HepG2 (cell line): Measurements from ENCODE around the gene CARMIL1. TPM values are rescaled to one million over a fixed set of nuclear protein-coding genes. Genes with fewer than 3 reads are reported as not detected.

Experiments used
- ATAC-seq: fragments of 200-7000 bp; cut with Tn5 transposase; 3 replicates; pipeline ENCODE4 v1.9.1; 2020; ENCODE audit warnings: mild to moderate bottlenecking, moderate library complexity
- BruUV-seq: library from RNA; stranded (reverse); fragments of 400-500 nt; replicated peaks from 2 replicates; lab custom pipeline; 2021; lab: Mats Ljungman, UMichigan
- CTCF ChIA-PET: fragments of 300-600 bp; formaldehyde crosslinking; extraction: SDS; loops from one replicate; lab custom pipeline; 2021; ENCODE audit warnings: low total read pairs, inconsistent platforms, low intra/inter-chr PET ratio; lab: Yijun Ruan, JAX
- POLR2A ChIA-PET: fragments of 350-600 bp; sonication (Branson Sonifier 250); formaldehyde crosslinking; loops from one replicate; lab custom pipeline; 2020; ENCODE audit warnings: antibody characterized with exemption, inconsistent platforms; lab: Yijun Ruan, JAX
- DNase-seq: peaks from one replicate; pipeline ENCODE4 v3.0.0-alpha.2; 2015; ENCODE audit warnings: low spot score
- FAIRE-seq: peaks from 3 replicates; lab custom pipeline; 2011; peaks lifted over from hg19 to GRCh38; lab: Jason Lieb, UNC
- H2AFZ ChIP-seq: one replicate; pipeline ENCODE4 v1.6.1; 2011; ENCODE audit warnings: low read length, inconsistent platforms
- H3K27ac ChIP-seq: fragments of 300-600 bp; 3 replicates; pipeline ENCODE4 v1.8.0; 2011; ENCODE audit warnings: mixed run types, mild to moderate bottlenecking, mixed read lengths, low read length, inconsistent platforms; ENCODE audit not compliant: insufficient read depth; ENCODE audit errors: extremely low read length
- H3K27me3 ChIP-seq, 2 experiments: fragments of 200-600 bp in 1 of 2; 2 replicates in 1 of 2; 3 replicates in 1 of 2; pipeline versions ENCODE4 v1.6.0 to v1.8.0; 2011; ENCODE audit warnings: low read length in 2 of 2, mild to moderate bottlenecking in 2 of 2, moderate library complexity in 2 of 2, inconsistent platforms in 1 of 2; ENCODE audit not compliant: insufficient read depth in 2 of 2, control insufficient read depth in 1 of 2
- H3K36me3 ChIP-seq, 2 experiments: fragments of 200-600 bp in 1 of 2; replicated peaks in 1 of 2; 2 replicates in 1 of 2; 3 replicates in 1 of 2; pipeline versions ENCODE4 v1.5.1 to v1.8.0; 2011; ENCODE audit warnings: low read length in 2 of 2, inconsistent platforms in 1 of 2; ENCODE audit not compliant: insufficient read depth in 2 of 2, control insufficient read depth in 1 of 2
- H3K4me1 ChIP-seq: 2 replicates; pipeline ENCODE4 v1.5.1; 2012; ENCODE audit warnings: low read length, inconsistent platforms; ENCODE audit not compliant: insufficient read depth
- H3K4me2 ChIP-seq: 2 replicates; pipeline ENCODE4 v1.6.0; 2011; ENCODE audit warnings: low read depth, low read length, inconsistent platforms
- H3K4me3 ChIP-seq, 3 experiments: fragments of 200-600 bp in 1 of 3; sonication (generic), shearing (Covaris generic) in 1 of 3; replicated peaks in 1 of 3; 2 replicates each; pipeline ENCODE4 v1.5.1; 2011 to 2016; ENCODE audit warnings: low read length in 3 of 3, inconsistent platforms in 2 of 3, low read depth in 2 of 3, mild to moderate bottlenecking in 2 of 3, control low read depth in 1 of 3, mixed read lengths in 1 of 3; ENCODE audit not compliant: insufficient read depth in 1 of 3
- H3K79me2 ChIP-seq: one replicate; pipeline ENCODE4 v1.6.1; 2011; ENCODE audit warnings: low read length, inconsistent platforms; ENCODE audit not compliant: insufficient read depth
- H3K9ac ChIP-seq: 2 replicates; pipeline ENCODE4 v1.6.0; 2011; ENCODE audit warnings: mild to moderate bottlenecking, low read depth, low read length, inconsistent platforms; ENCODE audit not compliant: insufficient read depth
- H3K9me3 ChIP-seq: 2 replicates; pipeline ENCODE4 v1.5.1; 2012; ENCODE audit warnings: mild to moderate bottlenecking, low read length
- H4K20me1 ChIP-seq: 2 replicates; pipeline ENCODE4 v1.6.0; 2011; ENCODE audit warnings: inconsistent platforms, mild to moderate bottlenecking, low read length, moderate library complexity; ENCODE audit not compliant: insufficient read depth
- BCL6 ChIP-seq: IDR thresholded peaks from 2 replicates; pipeline ENCODE4 v1.6.1; 2016; ENCODE audit warnings: missing genetic modification reagents, missing compliant biosample characterization
- FOXK2 ChIP-seq: fragments of 450-650 bp; IDR thresholded peaks from 2 replicates; pipeline ENCODE4 v1.6.1; 2016
- NFIC ChIP-seq: IDR thresholded peaks from 2 replicates; pipeline ENCODE4 v1.6.1; 2012; ENCODE audit warnings: mild to moderate bottlenecking, low read length, inconsistent platforms
- REXO4 ChIP-seq: sonication (generic); formaldehyde crosslinking; IDR thresholded peaks from 2 replicates; pipeline ENCODE4 v1.8.0; 2022; ENCODE audit warnings: missing genetic modification reagents, mild to moderate bottlenecking, borderline replicate concordance
- ZNF460 ChIP-seq: sonication (generic); formaldehyde crosslinking; IDR thresholded peaks from 2 replicates; pipeline ENCODE4 v1.5.1; 2020; ENCODE audit warnings: missing genetic modification reagents, mild to moderate bottlenecking, borderline replicate concordance
- ZNF552 ChIP-seq: sonication (generic); formaldehyde crosslinking; IDR thresholded peaks from 2 replicates; pipeline ENCODE4 v1.9.0; 2022; ENCODE audit warnings: missing genetic modification reagents, mild to moderate bottlenecking, borderline replicate concordance
- WGBS: methylation state at CpG from one replicate; pipeline ENCODE4 v1.1.6; 2017; ENCODE audit warnings: low lambda C conversion rate; 5-methylcytosine and 5-hydroxymethylcytosine counted together
- in situ Hi-C: cut with HindIII; loops from 2 replicates; pipeline ENCODE4 v1.10.0; 2017; ENCODE audit warnings: low pct_unique_long_range_greater_than_20kb; ENCODE audit not compliant: extremely low pct_ligation_motif_present
- intact Hi-C: fragments of 100-400 bp; cut with micrococcal nuclease; formaldehyde crosslinking; loops from one replicate; pipeline ENCODE4 v1.10.0; 2022; ENCODE audit not compliant: unreplicated experiment
- polyA plus RNA-seq, 8 experiments: library from polyadenylated mRNA; depleted of rRNA in 3 of 8; stranded (reverse) in 7 of 8; unstranded in 1 of 8; fragments of >200 nt; fragmentation: Illumina TruSeq in 4 of 8; extraction: Trizol in 4 of 8; gene quantifications; 2 replicates each; pipeline versions ENCODE4 v1.2.1 to v1.2.3, GENCODE V29; 2011 to 2016; ENCODE audit warnings: low read depth in 4 of 8, missing spikeins in 1 of 8, mixed read lengths in 1 of 8; ENCODE audit not compliant: insufficient read depth in 1 of 8
- total RNA-seq, 5 experiments: library from RNA; depleted of rRNA; stranded (reverse); fragments of >200 nt; fragmentation: Illumina TruSeq; extraction: Trizol; gene quantifications; 2 replicates each; pipeline ENCODE4 v1.2.3, GENCODE V29; 2016; ENCODE audit warnings: low read depth in 1 of 5
- TF ChIP-seq, protein P1 (sequence below): sonication (generic); formaldehyde crosslinking; IDR thresholded peaks from 2 replicates; pipeline ENCODE4 v1.4.0; 2020; ENCODE audit warnings: low read depth, mild to moderate bottlenecking, missing genetic modification reagents
- TF ChIP-seq, protein P2 (sequence below): sonication (generic); formaldehyde crosslinking; IDR thresholded peaks from 2 replicates; pipeline ENCODE4 v1.4.0; 2020; ENCODE audit warnings: low read depth, missing genetic modification reagents

Gene CARMIL1
- total and polyA plus RNA-seq, 2 of the 13 experiments (the other 11 are each of a cell fraction or from before 2014, with no cell fraction given), result 1.8 to 2.6 TPM

- no peak overlapping the region for H2AFZ ChIP-seq
- no peak overlapping the region for H3K4me3 ChIP-seq
- no peak for DNase-seq
- no peaks in the 10 kb centered on the region for H3K4me1 ChIP-seq
- CTCF ChIA-PET, result no interaction called here
- no peaks in the 10 kb centered on the region for H4K20me1 ChIP-seq
- no peak overlapping the region for H3K27ac ChIP-seq
- H3K27me3 ChIP-seq, result no peaks in the 10 kb centered on the region
- TF ChIP-seq FOXK2 (no peak), NFIC (no peak), REXO4 (CRISPR knock-in tag) (no peak), BCL6 (no peak), ZNF460 (CRISPR knock-in tag) (no peak), ZNF552 (CRISPR knock-in tag) (no peak)
- TF ChIP-seq, protein P1, sequence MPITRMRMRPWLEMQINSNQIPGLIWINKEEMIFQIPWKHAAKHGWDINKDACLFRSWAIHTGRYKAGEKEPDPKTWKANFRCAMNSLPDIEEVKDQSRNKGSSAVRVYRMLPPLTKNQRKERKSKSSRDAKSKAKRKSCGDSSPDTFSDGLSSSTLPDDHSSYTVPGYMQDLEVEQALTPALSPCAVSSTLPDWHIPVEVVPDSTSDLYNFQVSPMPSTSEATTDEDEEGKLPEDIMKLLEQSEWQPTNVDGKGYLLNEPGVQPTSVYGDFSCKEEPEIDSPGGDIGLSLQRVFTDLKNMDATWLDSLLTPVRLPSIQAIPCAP (CRISPR knock-in tag), result no peak
- TF ChIP-seq, protein P2, sequence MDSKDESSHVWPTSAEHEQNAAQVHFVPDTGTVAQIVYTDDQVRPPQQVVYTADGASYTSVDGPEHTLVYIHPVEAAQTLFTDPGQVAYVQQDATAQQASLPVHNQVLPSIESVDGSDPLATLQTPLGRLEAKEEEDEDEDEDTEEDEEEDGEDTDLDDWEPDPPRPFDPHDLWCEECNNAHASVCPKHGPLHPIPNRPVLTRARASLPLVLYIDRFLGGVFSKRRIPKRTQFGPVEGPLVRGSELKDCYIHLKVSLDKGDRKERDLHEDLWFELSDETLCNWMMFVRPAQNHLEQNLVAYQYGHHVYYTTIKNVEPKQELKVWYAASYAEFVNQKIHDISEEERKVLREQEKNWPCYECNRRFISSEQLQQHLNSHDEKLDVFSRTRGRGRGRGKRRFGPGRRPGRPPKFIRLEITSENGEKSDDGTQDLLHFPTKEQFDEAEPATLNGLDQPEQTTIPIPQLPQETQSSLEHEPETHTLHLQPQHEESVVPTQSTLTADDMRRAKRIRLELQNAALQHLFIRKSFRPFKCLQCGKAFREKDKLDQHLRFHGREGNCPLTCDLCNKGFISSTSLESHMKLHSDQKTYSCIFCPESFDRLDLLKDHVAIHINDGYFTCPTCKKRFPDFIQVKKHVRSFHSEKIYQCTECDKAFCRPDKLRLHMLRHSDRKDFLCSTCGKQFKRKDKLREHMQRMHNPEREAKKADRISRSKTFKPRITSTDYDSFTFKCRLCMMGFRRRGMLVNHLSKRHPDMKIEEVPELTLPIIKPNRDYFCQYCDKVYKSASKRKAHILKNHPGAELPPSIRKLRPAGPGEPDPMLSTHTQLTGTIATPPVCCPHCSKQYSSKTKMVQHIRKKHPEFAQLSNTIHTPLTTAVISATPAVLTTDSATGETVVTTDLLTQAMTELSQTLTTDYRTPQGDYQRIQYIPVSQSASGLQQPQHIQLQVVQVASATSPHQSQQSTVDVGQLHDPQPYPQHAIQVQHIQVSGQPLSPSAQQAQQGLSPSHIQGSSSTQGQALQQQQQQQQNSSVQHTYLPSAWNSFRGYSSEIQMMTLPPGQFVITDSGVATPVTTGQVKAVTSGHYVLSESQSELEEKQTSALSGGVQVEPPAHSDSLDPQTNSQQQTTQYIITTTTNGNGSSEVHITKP, result no peak
- 46% methylated on average over 5 of the region's 5 CpGs for WGBS
- H3K79me2 ChIP-seq, result no peaks in the 10 kb centered on the region
- in situ Hi-C loops, result no loop called here
- intact Hi-C loops, result no loop called here
- no peaks in the 10 kb centered on the region for H3K36me3 ChIP-seq
- POLR2A ChIA-PET, result no interaction called here
- no peak for ATAC-seq
- no peak overlapping the region for H3K9ac ChIP-seq
- H3K9me3 ChIP-seq, result no peaks in the 10 kb centered on the region
- no peak overlapping the region for H3K4me2 ChIP-seq
- no peak for FAIRE-seq
- BruUV-seq, result no TSS peak
These were observed 75.1 kb downstream of the CARMIL1 start for GRCh38 chr6:25354078-25354932.
